KG1 (cell line): ENCODE measurements around the gene PLEKHA5.

Experiments
- DNase-seq: peaks from one replicate; lab custom pipeline; 2025; lab: John Stamatoyannopoulos, UW

PLEKHA5 gene

GRCh38 chr12:19128485-19128884 is 1.0 kb upstream of the PLEKHA5 start:
- DNase-seq, result no peak

DNA sequence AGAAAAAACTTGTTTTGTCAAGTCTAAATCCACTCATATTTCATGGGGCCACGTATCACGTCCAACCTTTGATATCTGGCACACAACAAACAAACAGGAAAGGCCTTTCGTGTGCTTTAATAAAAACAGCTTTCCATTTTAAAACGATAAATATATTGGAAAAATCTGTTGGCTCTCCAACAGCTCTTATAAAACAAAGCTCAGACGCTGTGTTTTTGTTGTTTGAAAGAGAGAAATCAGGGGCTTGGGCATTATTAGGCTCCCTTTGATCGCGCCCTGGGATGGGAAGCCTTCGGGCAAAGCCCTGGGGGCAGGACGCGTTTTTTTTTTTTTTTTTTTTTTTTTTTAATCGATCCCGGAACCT is 429 bp upstream of the PLEKHA5 start:
- DNase-seq, result no peak

- DNase-seq, result no peak
Observed at GRCh38 chr12:19130224-19131024, 891 bp downstream of the PLEKHA5 start.

GRCh38 chr12:19131025-19131444 is 1.5 kb downstream of the PLEKHA5 start:
- no peak for DNase-seq

GRCh38 chr12:19138551-19138950 is 9.0 kb downstream of the PLEKHA5 start:
- DNase-seq, result no peak

GRCh38 chr12:19138956-19139355 is 9.4 kb downstream of the PLEKHA5 start:
- DNase-seq, result no peak

GRCh38 chr12:19139615-19140194 is 10.2 kb downstream of the PLEKHA5 start:
- DNase-seq, result no peak

DNA sequence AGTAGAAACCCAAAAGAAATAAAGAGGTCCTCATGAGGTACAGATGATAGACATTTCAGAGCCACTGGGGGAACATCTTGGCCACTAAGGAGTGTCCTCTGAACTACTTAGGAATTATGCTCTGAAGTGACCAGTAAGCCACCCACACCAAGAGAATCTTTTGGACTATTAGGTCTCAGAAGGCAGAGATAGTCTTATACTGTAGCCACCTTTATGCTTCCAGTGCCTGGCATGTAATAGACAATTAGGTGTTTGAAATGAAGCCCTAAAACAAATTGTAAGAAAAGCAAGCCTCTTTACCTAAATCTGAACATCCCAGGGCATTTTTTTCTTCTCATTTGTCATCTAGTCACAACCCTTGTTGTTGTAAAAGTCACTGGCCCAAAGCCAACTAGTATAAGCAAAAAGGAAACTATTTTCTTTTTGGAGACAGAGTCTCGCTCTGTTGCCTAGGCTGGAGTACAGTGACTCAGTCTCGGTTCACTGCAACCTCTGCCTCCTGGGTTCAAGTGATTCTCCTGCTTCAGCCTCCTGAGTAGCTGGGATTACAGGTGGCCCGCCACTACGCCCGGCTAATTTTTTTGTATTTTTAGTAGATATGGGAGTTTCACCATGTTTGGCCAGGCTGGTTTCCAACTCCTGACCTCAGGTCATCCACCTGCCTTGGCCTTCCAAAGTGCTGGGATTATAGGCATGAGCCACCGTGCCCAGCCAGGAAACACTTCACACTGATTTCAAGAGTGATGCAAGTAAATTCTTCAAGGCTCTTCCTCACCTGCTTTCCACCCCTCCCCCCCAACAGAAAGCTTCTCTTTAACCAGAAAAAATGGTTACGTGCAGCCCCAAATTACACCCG is 11.1 kb downstream of the PLEKHA5 start:
- DNase-seq, result no peak

GRCh38 chr12:19142499-19142898 is 13.0 kb downstream of the PLEKHA5 start:
- no peak for DNase-seq

GRCh38 chr12:19144287-19144686 is 14.8 kb downstream of the PLEKHA5 start:
- DNase-seq, result no peak

DNA sequence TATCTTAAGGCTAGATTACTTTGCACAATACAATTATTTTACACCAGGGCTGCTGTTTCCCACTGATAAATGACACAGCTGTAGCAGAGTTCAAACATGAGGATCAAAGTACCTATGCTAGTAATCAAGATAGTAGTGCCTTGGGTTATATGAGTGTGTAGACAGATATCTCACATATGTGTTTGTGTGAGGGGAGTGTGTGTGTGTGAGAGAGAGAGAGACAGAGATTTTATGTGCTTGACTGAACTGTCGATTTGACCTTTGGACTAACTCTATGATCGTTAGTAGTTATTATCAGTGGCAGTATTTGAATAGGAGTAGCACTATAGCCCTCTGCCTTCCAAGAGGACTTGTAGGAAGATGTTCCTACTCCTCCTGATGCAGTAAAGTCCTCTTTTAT is 15.5 kb downstream of the PLEKHA5 start:
- no peak for DNase-seq

GRCh38 chr12:19148860-19149259 is 19.3 kb downstream of the PLEKHA5 start:
- DNase-seq, result no peak

- no peak for DNase-seq
Observed at GRCh38 chr12:19150273-19150900, 20.9 kb downstream of the PLEKHA5 start.

DNA sequence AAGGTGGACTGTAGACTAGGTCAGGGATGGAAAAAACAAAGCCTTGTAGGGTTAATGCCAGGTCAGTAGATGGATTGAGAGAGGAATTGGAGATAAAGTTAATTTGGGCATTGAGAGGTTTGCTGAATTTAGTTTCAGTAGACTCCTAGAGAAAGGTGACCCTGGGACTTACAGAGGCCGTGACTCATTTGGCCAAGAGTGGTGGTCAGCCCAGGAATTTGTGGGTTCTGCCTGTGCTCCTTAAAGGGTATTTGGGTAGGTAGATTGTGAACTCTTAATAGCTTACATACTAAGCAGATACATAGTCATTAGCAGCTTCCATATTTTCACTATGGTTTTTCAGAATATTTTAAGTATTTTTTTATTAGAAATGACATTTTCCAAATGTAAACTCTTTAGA is 21.8 kb downstream of the PLEKHA5 start:
- no peak for DNase-seq

GRCh38 chr12:19153396-19153795 is 23.9 kb downstream of the PLEKHA5 start:
- no peak for DNase-seq

DNA sequence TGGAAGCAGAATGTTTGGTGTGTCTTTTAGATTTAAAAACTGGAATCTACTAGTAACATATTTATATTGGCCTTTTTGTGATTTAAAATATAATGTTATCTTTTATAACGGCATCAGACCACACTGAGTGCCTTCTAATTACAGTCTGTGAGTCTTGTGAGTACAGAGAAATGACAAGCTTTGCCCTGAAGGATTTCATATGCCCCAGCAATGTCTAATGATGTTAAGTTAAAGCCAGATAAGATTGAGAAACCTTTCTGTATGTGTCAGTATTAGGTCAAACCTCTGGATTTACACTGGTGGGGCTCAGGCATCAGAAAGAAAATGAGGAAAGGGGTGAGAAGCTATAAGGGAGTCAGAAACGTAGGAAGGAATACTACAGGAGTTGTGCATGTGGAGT is 25.2 kb downstream of the PLEKHA5 start:
- DNase-seq, result no peak

GRCh38 chr12:19155981-19156734 is 26.6 kb downstream of the PLEKHA5 start:
- DNase-seq, result no peak

DNA sequence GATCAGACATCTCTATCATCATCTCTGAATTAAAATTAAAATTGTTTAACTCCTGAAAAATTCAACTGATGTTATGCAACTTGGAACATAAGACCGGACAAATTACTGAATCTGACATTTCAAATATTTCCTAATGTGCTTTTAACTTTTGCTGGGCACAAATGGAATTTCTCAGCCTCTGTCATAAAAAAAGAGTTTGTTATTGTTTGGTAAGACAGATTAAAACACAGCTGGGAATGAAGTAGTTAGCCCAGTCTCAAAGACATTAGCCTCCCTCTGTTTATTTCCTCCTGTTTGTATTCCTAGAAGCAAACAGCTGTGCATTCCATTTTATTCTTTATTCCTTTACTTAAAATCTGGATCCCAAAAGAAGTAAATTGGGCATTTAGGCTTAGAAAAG is 29.4 kb downstream of the PLEKHA5 start:
- no peak for DNase-seq

- DNase-seq, result no peak
Observed at GRCh38 chr12:19161216-19161615, 31.7 kb downstream of the PLEKHA5 start.

- no peak for DNase-seq
Observed at GRCh38 chr12:19165451-19165850, 35.9 kb downstream of the PLEKHA5 start.

DNA sequence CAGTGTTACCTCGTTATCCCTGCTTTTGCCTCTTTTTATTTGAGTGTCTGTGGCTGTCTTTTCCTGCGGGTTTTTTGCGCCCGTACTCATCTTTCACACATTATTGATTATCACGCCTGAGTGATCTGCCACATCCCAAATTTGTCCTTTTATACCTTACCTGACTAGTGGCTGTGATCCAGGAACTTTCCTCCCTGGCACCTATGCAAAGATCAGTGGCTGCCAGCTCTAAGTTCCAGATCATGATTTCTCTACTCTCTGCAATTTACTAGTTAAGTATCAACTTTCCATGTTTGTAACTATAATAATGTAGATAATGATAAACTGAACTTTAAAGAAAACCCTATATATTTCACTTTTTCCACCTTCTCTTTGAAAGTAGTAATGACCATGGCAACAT is 36.9 kb downstream of the PLEKHA5 start:
- DNase-seq, result no peak

DNA sequence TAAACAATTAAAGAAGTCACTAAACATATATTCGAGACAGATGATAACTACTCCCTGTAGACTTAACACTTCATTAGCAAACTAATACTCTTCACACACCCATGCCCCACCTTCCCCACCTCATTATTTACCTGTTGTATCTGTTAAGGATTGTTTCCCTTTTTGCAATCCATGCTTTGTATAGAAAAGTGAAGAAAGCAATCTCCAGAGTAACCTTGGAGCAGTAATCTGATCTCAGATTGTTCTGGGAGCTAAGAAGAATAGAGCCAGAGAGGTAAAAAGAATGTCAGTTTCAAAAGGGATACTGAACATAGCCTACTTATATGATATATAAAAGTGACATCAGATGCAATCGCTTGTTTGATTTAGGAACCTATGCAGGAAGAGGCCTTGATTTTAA is 37.4 kb downstream of the PLEKHA5 start:
- no peak for DNase-seq
